ENCODE data around the gene FZD4.
"Not testable (repeated sequence)": the region's sequence is repeated elsewhere in the genome, so short reads cannot be mapped to it uniquely, and the experiment has no call there.

DNA sequence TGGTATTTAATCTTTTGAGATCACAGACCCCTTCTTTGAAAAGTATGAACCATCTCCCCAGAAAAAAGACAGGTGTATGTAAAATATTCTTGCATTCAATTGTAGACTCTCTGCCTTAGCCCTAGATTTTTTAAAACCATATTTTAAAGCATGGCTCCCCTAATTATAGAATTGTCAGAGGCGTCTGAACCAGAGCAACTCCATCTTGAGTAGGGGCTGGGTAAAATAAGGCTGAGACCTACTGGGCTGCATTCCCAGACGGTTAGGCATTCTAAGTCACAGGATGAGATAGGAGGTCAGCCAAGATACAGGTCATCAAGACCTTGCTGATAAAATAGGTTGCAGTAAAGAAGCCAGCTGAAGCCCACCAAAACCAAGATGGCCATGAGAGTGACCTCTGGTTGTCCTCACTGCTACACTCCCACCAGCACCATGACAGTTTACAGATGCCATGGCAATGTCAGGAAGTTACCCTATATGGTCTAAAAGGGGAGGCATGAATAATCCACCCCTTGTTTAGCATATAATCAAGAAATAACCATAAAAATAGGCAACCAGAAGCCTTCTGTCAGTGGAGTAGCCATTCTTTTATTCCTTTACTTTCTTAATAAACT, 17.9 kb downstream of the FZD4 start:
- not testable (repeated sequence) for TF ChIP-seq CTCF (IDR thresholded peaks at IDR 0.05); EZH2 (IDR thresholded peaks at IDR 0.05; ENCODE audit: borderline replicate concordance, insufficient read depth, low read depth, low read length, poor library complexity, severe bottlenecking)

All from B cell (primary cell).